ENCODE results near the gene SORCS3. TPM values are rescaled to one million over a fixed set of nuclear protein-coding genes. Genes with fewer than 3 reads are reported as not detected.

SORCS3 gene
- total and polyA plus RNA-seq, 9 of the 15 experiments (the other 6 are each of a cell fraction or from before 2014, with no cell fraction given) = not detected

GRCh38 chr10:105192146-105192545 lies 551.1 kb downstream of the SORCS3 start:
- Histone ChIP-seq H3K79me2 (ENCODE audit: control insufficient read depth, insufficient read depth, low read length) (no peaks in the 10 kb centered on the region), H3K4me2 (ENCODE audit: insufficient read depth, low read length) (no peak overlapping the region), H4K20me1 (replicated peaks; ENCODE audit: control insufficient read depth, insufficient read depth, low read length) (no peaks in the 10 kb centered on the region), H3K27me3 (ENCODE audit: control insufficient read depth in 2 of 2, insufficient read depth in 2 of 2, low read length in 2 of 2) (no peaks in the 10 kb centered on the region), H3K9ac (ENCODE audit: insufficient read depth in 1 of 2, low read depth in 2 of 2, low read length in 2 of 2) (no peak overlapping the region), H3K9me1 (ENCODE audit: control insufficient read depth, insufficient read depth, low read length) (no peaks in the 10 kb centered on the region), H3K36me3 (ENCODE audit: control insufficient read depth, insufficient read depth, low read length) (no peaks in the 10 kb centered on the region), H3K4me3 (no peak overlapping the region), H3K4me1 (replicated peaks in 1 of 2; ENCODE audit: control insufficient read depth in 2 of 2, insufficient read depth in 2 of 2, low read length in 2 of 2) (no peaks in the 10 kb centered on the region), H2AFZ (ENCODE audit: low read depth, low read length) (no peak overlapping the region), H3K27ac (ENCODE audit: extremely low read depth, low read depth, low read length) (no peak overlapping the region), H3K9me3 (replicated peaks; ENCODE audit: control insufficient read depth, insufficient read depth, low read depth, low read length) (no peaks in the 10 kb centered on the region)
- intact Hi-C loops (cut with micrococcal nuclease) = no loop called here
- DNase-seq (ENCODE audit: extremely low read depth in 1 of 4, low spot score in 3 of 4) (no peak), ATAC-seq (no peak), FAIRE-seq (no peak)
- no peak for TF ChIP-seq PTRF (tag; IDR thresholded peaks at IDR 0.05)
- in situ Hi-C loops (cut with MboI) = no loop called here
- WGBS (ENCODE audit: insufficient coverage, low coverage, missing lambda C conversion rate) = 0% methylated on average over 3 of the region's 4 CpGs
- CTCF ChIA-PET (ENCODE audit: low intra/inter-chr PET ratio) = no interaction called here
- POLR2A ChIA-PET = no interaction called here
- no TSS peak for BruUV-seq (replicated peaks)

- Histone ChIP-seq H4K20me1 (replicated peaks; ENCODE audit: control insufficient read depth, insufficient read depth, low read length) (no peaks in the 10 kb centered on the region), H3K4me1 (replicated peaks in 1 of 2; ENCODE audit: control insufficient read depth in 2 of 2, insufficient read depth in 2 of 2, low read length in 2 of 2) (no peaks in the 10 kb centered on the region), H3K27ac (ENCODE audit: extremely low read depth, low read depth, low read length) (no peak overlapping the region), H3K36me3 (ENCODE audit: control insufficient read depth, insufficient read depth, low read length) (no peaks in the 10 kb centered on the region), H3K9me3 (replicated peaks; ENCODE audit: control insufficient read depth, insufficient read depth, low read depth, low read length) (no peaks in the 10 kb centered on the region), H3K4me2 (ENCODE audit: insufficient read depth, low read length) (no peak overlapping the region), H3K4me3 (no peak overlapping the region), H2AFZ (ENCODE audit: low read depth, low read length) (no peak overlapping the region), H3K9ac (ENCODE audit: insufficient read depth in 1 of 2, low read depth in 2 of 2, low read length in 2 of 2) (no peak overlapping the region), H3K79me2 (ENCODE audit: control insufficient read depth, insufficient read depth, low read length) (no peaks in the 10 kb centered on the region), H3K27me3 (ENCODE audit: control insufficient read depth in 2 of 2, insufficient read depth in 2 of 2, low read length in 2 of 2) (no peaks in the 10 kb centered on the region), H3K9me1 (ENCODE audit: control insufficient read depth, insufficient read depth, low read length) (no peaks in the 10 kb centered on the region)
- no TSS peak for BruUV-seq (replicated peaks)
- FAIRE-seq = no peak
- in situ Hi-C loops (cut with MboI) (no loop called here), intact Hi-C loops (cut with micrococcal nuclease) (no loop called here)
- CTCF ChIA-PET (ENCODE audit: low intra/inter-chr PET ratio) = no interaction called here
- no peak for DNase-seq (ENCODE audit: extremely low read depth in 1 of 4, low spot score in 3 of 4)
- no peak for ATAC-seq
- POLR2A ChIA-PET = no interaction called here
- TF ChIP-seq SMC3 (conservative IDR thresholded peaks at IDR 0.05; ENCODE audit: insufficient read depth, low read depth, low read length) = no peak
- TF ChIP-seq SNAPC5 (CRISPR knock-in tag; IDR thresholded peaks at IDR 0.05) = no peak
- no peak for TF ChIP-seq RFX1 (IDR thresholded peaks at IDR 0.05)
- TF ChIP-seq MTA2 (IDR thresholded peaks at IDR 0.05; ENCODE audit: low read depth) = no peak
- 0% methylated on average over 2 of the region's 2 CpGs for WGBS (ENCODE audit: insufficient coverage, low coverage, missing lambda C conversion rate)
Measured at GRCh38 chr10:105192861-105193260, 551.8 kb downstream of the SORCS3 start.

All from K562 (cell line).